ENCODE data around the gene FOXF2. TPM values are rescaled to one million over a fixed set of nuclear protein-coding genes. Genes with fewer than 3 reads are reported as not detected.
"Not testable (repeated sequence)": the region's sequence is repeated elsewhere in the genome, so short reads cannot be mapped to it uniquely, and the experiment has no call there.

FOXF2 gene
- total RNA-seq, 3 donors from 2014 or later = 6.9 to 68.1 (median 7.1) TPM

DNA sequence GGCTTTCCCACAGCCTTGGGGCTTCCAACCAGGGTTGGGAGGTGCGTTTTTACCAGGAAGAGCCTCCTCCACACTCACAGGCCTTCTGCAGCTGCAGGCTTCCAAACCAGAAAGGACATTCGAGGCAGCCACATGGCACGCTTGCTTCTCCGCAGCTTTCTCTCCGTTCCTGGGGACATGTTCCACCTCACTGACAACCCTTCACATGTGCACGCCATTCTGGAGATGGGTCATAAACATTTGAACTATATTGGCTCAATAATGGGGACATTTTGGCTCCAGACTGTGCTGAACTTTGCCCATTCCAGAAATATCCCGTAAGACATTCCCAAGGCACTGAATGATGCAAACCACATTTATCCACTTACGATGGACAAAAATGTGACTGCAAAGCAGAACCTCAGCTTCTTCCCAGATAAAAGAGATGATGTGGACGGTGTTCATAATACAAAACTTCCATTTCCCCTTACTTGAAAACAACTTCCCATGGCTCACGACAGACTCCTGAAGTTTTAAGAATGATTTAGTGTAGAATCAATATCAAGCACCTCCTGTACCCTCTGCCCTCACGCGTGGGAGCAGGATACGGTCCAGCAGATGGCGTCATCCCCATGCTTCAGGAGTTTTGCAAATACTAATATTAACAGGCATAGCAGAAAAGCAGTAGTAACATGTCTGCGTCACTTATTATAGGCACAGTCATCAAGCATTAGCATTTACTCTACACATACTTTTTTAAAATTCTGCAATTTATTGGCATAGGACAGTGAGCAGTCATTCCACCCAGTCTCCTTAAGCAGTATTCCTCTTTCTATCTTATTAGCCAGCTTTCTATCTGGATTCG, 25.4 kb upstream of the FOXF2 start:
- DNase-seq (peak in 1 of 3 donors; percentile 24), ATAC-seq (peak; percentile 31)
- intact Hi-C loops (cut with DNase I, micrococcal nuclease) = no loop called here
- H3K36me3 ChIP-seq (ENCODE audit: low read depth) = no peaks in the 10 kb centered on the region
- no peaks in the 10 kb centered on the region for H3K4me1 ChIP-seq (ENCODE audit: low read depth)
- TF ChIP-seq, protein P1, sequence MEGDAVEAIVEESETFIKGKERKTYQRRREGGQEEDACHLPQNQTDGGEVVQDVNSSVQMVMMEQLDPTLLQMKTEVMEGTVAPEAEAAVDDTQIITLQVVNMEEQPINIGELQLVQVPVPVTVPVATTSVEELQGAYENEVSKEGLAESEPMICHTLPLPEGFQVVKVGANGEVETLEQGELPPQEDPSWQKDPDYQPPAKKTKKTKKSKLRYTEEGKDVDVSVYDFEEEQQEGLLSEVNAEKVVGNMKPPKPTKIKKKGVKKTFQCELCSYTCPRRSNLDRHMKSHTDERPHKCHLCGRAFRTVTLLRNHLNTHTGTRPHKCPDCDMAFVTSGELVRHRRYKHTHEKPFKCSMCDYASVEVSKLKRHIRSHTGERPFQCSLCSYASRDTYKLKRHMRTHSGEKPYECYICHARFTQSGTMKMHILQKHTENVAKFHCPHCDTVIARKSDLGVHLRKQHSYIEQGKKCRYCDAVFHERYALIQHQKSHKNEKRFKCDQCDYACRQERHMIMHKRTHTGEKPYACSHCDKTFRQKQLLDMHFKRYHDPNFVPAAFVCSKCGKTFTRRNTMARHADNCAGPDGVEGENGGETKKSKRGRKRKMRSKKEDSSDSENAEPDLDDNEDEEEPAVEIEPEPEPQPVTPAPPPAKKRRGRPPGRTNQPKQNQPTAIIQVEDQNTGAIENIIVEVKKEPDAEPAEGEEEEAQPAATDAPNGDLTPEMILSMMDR (IDR thresholded peaks at IDR 0.05) = no peak
- H3K9me3 ChIP-seq = no peaks in the 10 kb centered on the region
- no peak overlapping the region for H3K4me3 ChIP-seq

DNA sequence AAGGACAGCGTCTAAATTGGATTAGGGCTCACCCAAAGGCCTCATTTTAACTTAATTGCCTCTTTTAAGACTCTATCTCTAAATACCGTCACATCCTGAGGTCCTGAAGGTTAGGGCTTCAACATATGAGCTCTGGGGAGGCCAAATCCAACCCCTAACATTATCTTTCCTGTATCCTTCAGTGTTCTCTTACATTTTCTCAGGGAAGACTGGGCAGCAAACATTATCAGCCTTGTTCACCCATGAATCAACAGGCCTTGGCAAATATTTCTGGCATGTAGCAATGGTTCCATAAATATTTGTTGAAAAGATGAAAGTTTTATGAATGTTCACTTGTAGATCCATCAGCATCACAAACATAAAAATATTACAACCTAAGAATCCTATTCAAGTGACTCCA, 24.6 kb upstream of the FOXF2 start:
- TF ChIP-seq, protein P1 (IDR thresholded peaks at IDR 0.05) = no peak

DNA sequence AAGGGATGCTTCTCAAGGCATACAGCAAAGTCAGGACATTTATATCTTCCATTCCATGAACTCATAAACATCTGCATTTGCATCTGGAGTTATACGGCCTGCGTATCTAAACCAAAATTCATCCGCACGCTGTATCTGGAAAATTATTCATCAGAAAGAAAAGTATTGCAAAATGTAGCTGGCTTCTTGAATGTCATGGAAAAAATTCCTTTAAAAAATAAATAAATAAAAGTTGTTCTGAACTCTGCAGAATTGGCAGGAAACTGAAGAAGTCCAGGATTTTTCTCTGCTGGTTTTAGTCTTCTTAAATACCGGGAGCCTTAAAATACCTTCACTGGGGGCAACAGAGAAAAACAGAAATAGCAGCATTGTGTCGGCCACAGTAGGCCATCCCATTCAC, 23.7 kb upstream of the FOXF2 start:
- DNase-seq (no peak), ATAC-seq (no peak)
- no peaks in the 10 kb centered on the region for H3K36me3 ChIP-seq (ENCODE audit: low read depth)
- no peaks in the 10 kb centered on the region for H3K4me1 ChIP-seq (ENCODE audit: low read depth)
- intact Hi-C loops (cut with DNase I, micrococcal nuclease) = no loop called here
- H3K9me3 ChIP-seq = no peaks in the 10 kb centered on the region
- H3K4me3 ChIP-seq = no peak overlapping the region
- TF ChIP-seq, protein P1 (IDR thresholded peaks at IDR 0.05) = no peak

More for the DNA sequence above, 24.6 kb upstream of the FOXF2 start:
- no peaks in the 10 kb centered on the region for H3K9me3 ChIP-seq
- ATAC-seq = no peak
- intact Hi-C loops (cut with DNase I, micrococcal nuclease) = no loop called here
- DNase-seq = no peak
- H3K36me3 ChIP-seq (ENCODE audit: low read depth) = no peaks in the 10 kb centered on the region
- no peaks in the 10 kb centered on the region for H3K4me1 ChIP-seq (ENCODE audit: low read depth)
- no peak overlapping the region for H3K4me3 ChIP-seq

DNA sequence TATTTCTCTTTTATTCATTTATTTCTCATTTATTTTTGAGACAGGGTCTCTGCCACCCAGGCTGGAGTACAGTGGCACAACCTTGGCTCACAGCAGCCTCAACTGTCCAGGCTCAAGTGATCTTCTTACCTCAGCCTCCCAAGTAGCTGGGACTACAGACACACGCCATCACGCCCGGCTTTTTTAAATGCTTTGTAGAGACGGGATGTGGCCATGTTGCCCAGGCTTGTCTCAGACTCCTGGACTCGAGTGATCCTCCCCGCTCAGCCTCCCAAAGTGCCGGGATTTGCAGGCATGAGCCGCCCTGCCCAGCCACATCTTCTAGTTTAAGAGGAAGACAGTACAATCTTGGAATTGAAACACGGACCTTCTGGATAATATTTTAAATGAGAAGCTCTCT, 21.6 kb upstream of the FOXF2 start:
- no peak for ATAC-seq
- H3K36me3 ChIP-seq (ENCODE audit: low read depth) = no peaks in the 10 kb centered on the region
- no peaks in the 10 kb centered on the region for H3K4me1 ChIP-seq (ENCODE audit: low read depth)
- TF ChIP-seq, protein P1 (IDR thresholded peaks at IDR 0.05) = no peak
- intact Hi-C loops (cut with DNase I, micrococcal nuclease) = no loop called here
- H3K9me3 ChIP-seq = no peaks in the 10 kb centered on the region
- no peak overlapping the region for H3K4me3 ChIP-seq
- DNase-seq = no peak

DNA sequence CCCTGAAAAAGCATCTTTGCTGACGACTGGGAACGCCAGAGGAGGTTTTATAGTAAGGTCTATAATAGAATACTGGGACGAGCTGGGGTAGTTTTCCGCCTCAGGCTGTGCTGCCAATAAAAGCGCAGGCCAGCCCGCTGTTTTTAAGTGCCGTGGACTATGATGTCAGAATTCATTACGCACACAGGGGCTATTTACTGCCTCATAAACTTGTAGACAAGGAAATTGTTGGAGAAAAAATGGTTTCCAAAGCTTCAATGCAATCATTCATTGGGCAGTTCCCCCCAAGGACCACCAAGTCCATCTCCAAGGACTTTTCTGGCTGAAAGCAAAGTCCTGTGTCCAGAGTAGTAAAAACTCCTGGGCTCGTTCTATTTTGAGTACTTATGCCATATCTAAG, 20.4 kb upstream of the FOXF2 start:
- ATAC-seq = no peak
- Histone ChIP-seq H3K4me1 (ENCODE audit: low read depth) (no peaks in the 10 kb centered on the region), H3K36me3 (ENCODE audit: low read depth) (no peaks in the 10 kb centered on the region), H3K4me3 (no peak overlapping the region), H3K9me3 (no peaks in the 10 kb centered on the region)
- intact Hi-C loops (cut with DNase I, micrococcal nuclease) = no loop called here
- no peak for DNase-seq
- TF ChIP-seq, protein P1 (IDR thresholded peaks at IDR 0.05) = no peak

DNA sequence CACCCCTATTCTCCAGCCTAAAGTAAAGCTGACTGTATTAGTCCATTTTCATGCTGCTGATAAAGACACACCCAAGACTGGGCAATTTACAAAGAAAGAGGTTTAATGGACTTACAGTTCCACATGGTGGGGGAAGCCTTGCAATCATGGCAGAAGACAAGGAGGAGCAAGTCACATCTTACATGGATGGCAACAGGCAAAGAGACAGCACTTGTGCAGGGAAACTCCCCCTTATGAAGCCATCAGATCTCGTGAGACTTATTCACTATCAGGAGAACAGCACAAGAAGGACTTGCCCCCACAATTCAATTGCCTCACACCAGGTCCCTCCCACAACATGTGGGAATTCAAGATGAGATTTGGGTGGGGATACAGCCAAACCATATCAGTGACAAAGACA, 19.7 kb upstream of the FOXF2 start:
- H3K4me3 ChIP-seq; H3K9me3 ChIP-seq; H3K4me1 ChIP-seq (ENCODE audit: low read depth); ATAC-seq; intact Hi-C loops (cut with DNase I, micrococcal nuclease); DNase-seq; H3K36me3 ChIP-seq (ENCODE audit: low read depth): not testable (repeated sequence)
